Ascending aorta (tissue), 2 donors: ENCODE data around the gene UQCR10. TPM values are rescaled to one million over a fixed set of nuclear protein-coding genes. Genes with fewer than 3 reads are reported as not detected.
"Not testable (repeated sequence)": the region's sequence is repeated elsewhere in the genome, so short reads cannot be mapped to it uniquely, and the experiment has no call there.

Experiments
- DNase-seq, 2 donors: peaks; one replicate each; pipeline ENCODE4 v3.0.0-alpha.2; 2019; ENCODE audit warnings: low spot score in 2 of 2
- H3K27ac ChIP-seq, 2 donors: fragments of 200-600 bp; sonication (generic); one replicate each; pipeline ENCODE4 v1.5.1; 2016 to 2017; ENCODE audit warnings: mild to moderate bottlenecking in 1 of 2
- H3K27me3 ChIP-seq: fragments of 200-600 bp; sonication (generic); one replicate; pipeline ENCODE4 v1.5.1; 2017
- H3K36me3 ChIP-seq, 2 donors: fragments of 200-600 bp; sonication (generic); one replicate each; pipeline ENCODE4 v1.5.1; 2016
- H3K4me1 ChIP-seq, 2 donors: fragments of 200-600 bp; sonication (generic); one replicate each; pipeline ENCODE4 v1.5.1; 2016 to 2017; ENCODE audit warnings: mild to moderate bottlenecking in 1 of 2
- H3K4me3 ChIP-seq, 2 donors: fragments of 200-600 bp; sonication (generic); one replicate each; pipeline ENCODE4 v1.5.1; 2016 to 2017; ENCODE audit warnings: mild to moderate bottlenecking in 1 of 2
- H3K9me3 ChIP-seq, 2 donors: fragments of 200-600 bp; sonication (generic); one replicate each; pipeline ENCODE4 v1.5.1; 2016
- CTCF ChIP-seq, 3 experiments: fragments of 200-600 bp in 2 of 3; fragments of 450-650 bp in 1 of 3; sonication (generic) in 2 of 3; IDR thresholded peaks; one replicate each; pipeline ENCODE4 v1.5.1; 2016 to 2019; ENCODE audit warnings: antibody characterized with exemption in 3 of 3, mild to moderate bottlenecking in 1 of 3, moderate library complexity in 1 of 3
- intact Hi-C: fragments of 100-400 bp; cut with DNase I; formaldehyde crosslinking; loops from one replicate; pipeline ENCODE4 v1.15.1; 2023
- total RNA-seq: library from RNA; depleted of rRNA; stranded (reverse); fragments of >200 nt; gene quantifications from one replicate; pipeline ENCODE4 v1.1.0, GENCODE V29; 2016

UQCR10 gene
- total RNA-seq, 1 donor from 2014 or later = 66.8 TPM

- intact Hi-C loops = no loop called here
- Histone ChIP-seq H3K27ac (no peak overlapping the region), H3K9me3 (no peaks in the 10 kb centered on the region), H3K27me3 (no peaks in the 10 kb centered on the region), H3K4me1 (no peaks in the 10 kb centered on the region), H3K4me3 (no peak overlapping the region), H3K36me3 (peaks cover 17 to 43% of the 10 kb centered on the region in 2 donors)
- TF ChIP-seq CTCF (IDR thresholded peaks at IDR 0.05) = no peak
- DNase-seq = no peak
These were observed 15.5 kb upstream of the UQCR10 start for GRCh38 chr22:29751669-29752068.

- no peak for TF ChIP-seq CTCF (IDR thresholded peaks at IDR 0.05)
- intact Hi-C loops = no loop called here
- no peaks in the 10 kb centered on the region for H3K9me3 ChIP-seq
- peaks cover 0 to 21% of the 10 kb centered on the region in 2 donors for H3K36me3 ChIP-seq
- H3K4me1 ChIP-seq = no peaks in the 10 kb centered on the region
- H3K27me3 ChIP-seq = no peaks in the 10 kb centered on the region
- H3K27ac ChIP-seq = no peak overlapping the region
- DNase-seq = no peak
- H3K4me3 ChIP-seq = no peak overlapping the region
These were observed 13.1 kb upstream of the UQCR10 start for GRCh38 chr22:29753808-29754657.

GRCh38 chr22:29754658-29755395 lies 12.3 kb upstream of the UQCR10 start:
- H3K27ac ChIP-seq, H3K9me3 ChIP-seq, H3K4me3 ChIP-seq, intact Hi-C loops, H3K27me3 ChIP-seq, DNase-seq, H3K4me1 ChIP-seq: not testable (repeated sequence)
- peaks cover 0 to 20% of the 10 kb centered on the region in 2 donors for H3K36me3 ChIP-seq

- Histone ChIP-seq H3K4me1 (no peaks in the 10 kb centered on the region), H3K27ac (no peak overlapping the region), H3K27me3 (no peaks in the 10 kb centered on the region), H3K4me3 (no peak overlapping the region), H3K36me3 (peaks cover 0 to 13% of the 10 kb centered on the region in 2 donors), H3K9me3 (no peaks in the 10 kb centered on the region)
- intact Hi-C loops = no loop called here
- no peak for TF ChIP-seq CTCF (IDR thresholded peaks at IDR 0.05)
- no peak for DNase-seq
These were observed 11.3 kb upstream of the UQCR10 start for GRCh38 chr22:29755889-29756288.

- TF ChIP-seq CTCF (IDR thresholded peaks at IDR 0.05) = no peak
- DNase-seq = no peak
- no peaks in the 10 kb centered on the region for H3K9me3 ChIP-seq
- intact Hi-C loops = no loop called here
- H3K27ac ChIP-seq = no peak overlapping the region
- H3K36me3 ChIP-seq = peaks cover 0 to 13% of the 10 kb centered on the region in 2 donors
- H3K27me3 ChIP-seq = no peaks in the 10 kb centered on the region
- no peaks in the 10 kb centered on the region for H3K4me1 ChIP-seq
- no peak overlapping the region for H3K4me3 ChIP-seq
These were observed 10.8 kb upstream of the UQCR10 start for GRCh38 chr22:29756341-29756740.

GRCh38 chr22:29757096-29757495 lies 10.1 kb upstream of the UQCR10 start:
- TF ChIP-seq CTCF (IDR thresholded peaks at IDR 0.05) = no peak
- Histone ChIP-seq H3K27ac (no peak overlapping the region), H3K4me3 (no peak overlapping the region), H3K36me3 (peaks cover 0 to 13% of the 10 kb centered on the region in 2 donors), H3K4me1 (no peaks in the 10 kb centered on the region), H3K27me3 (no peaks in the 10 kb centered on the region), H3K9me3 (no peaks in the 10 kb centered on the region)
- DNase-seq = no peak
- intact Hi-C loops = no loop called here
